ENCODE data around the gene UTP11.
"Not testable (repeated sequence)": the region's sequence is repeated elsewhere in the genome, so short reads cannot be mapped to it uniquely, and the experiment has no call there.

Gene UTP11

GRCh38 chr1:38028105-38028591 lies 15.6 kb downstream of the UTP11 start:
- no peak overlapping the region for H3K9ac ChIP-seq (ENCODE audit: low read depth, low read length)
- H3K9me3 ChIP-seq (ENCODE audit: control insufficient read depth, insufficient read depth, low read length) = no peaks in the 10 kb centered on the region
- peaks cover 35% of the 10 kb centered on the region for H3K4me1 ChIP-seq (ENCODE audit: insufficient read depth, low read length)
- H3K36me3 ChIP-seq (ENCODE audit: insufficient read depth, low read length) = peaks cover 12% of the 10 kb centered on the region

GRCh38 chr1:38028671-38029070 lies 16.1 kb downstream of the UTP11 start:
- H3K4me1 ChIP-seq (ENCODE audit: insufficient read depth, low read length) = peaks cover 35% of the 10 kb centered on the region
- peaks cover 7% of the 10 kb centered on the region; the same call in 1 of the 2 replicates for H3K36me3 ChIP-seq (ENCODE audit: insufficient read depth, low read length)
- no peak overlapping the region for H3K9ac ChIP-seq (ENCODE audit: low read depth, low read length)

GRCh38 chr1:38029081-38029681 lies 16.6 kb downstream of the UTP11 start:
- H3K4me1 ChIP-seq (ENCODE audit: insufficient read depth, low read length) = peaks cover 35% of the 10 kb centered on the region
- peak overlapping the region; percentile 7 for H3K9ac ChIP-seq (ENCODE audit: low read depth, low read length)
- H3K9me3 ChIP-seq (ENCODE audit: control insufficient read depth, insufficient read depth, low read length) = no peaks in the 10 kb centered on the region
- H3K36me3 ChIP-seq (ENCODE audit: insufficient read depth, low read length) = peaks cover 7% of the 10 kb centered on the region; the same call in 1 of the 2 replicates

More at GRCh38 chr1:38028671-38029070, 16.1 kb downstream of the UTP11 start:
- no peaks in the 10 kb centered on the region for H3K9me3 ChIP-seq (ENCODE audit: control insufficient read depth, insufficient read depth, low read length)

DNA sequence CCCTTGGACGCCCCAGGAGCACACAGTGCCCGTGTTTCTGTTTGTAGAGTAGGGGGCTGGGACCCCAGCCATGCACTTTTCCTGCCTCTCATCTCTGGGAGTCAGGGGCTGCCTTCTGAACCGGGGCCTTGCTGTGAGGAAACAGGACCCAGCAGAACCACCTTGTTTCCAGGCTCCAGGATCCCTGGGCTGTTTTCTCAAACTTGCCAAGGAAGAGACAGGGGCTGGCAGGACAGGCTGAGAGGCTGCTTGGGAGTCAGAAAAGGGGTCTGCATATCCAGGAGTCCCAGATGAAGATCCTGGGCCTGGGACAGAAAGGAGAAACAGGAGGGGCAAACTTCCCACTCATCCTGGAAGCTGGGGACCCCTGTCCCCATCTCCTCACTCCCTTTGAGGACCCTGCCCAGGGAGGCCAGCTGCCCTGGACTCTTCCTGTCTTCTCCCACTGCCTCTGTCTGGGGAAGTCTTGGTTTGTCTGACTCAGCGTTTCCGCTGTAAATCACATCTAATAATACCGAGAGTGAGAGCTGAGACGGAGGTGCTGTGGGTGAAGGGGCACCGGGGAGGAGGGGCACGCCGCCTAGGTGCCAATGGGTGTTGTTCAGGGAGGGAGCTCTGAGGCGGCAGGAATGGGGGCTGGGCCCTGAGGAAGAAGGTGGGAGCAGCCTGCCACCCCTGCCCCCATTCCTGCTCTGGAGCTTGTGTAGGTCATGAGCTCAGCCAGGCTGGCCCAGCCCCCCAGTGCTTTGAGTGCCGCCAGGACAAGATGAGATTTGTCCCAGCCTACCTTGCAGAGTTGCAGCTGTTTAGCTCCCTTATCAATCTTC lies 17.4 kb downstream of the UTP11 start:
- peak overlapping the region; percentile 7 for H3K9ac ChIP-seq (ENCODE audit: low read depth, low read length)
- no peaks in the 10 kb centered on the region for H3K9me3 ChIP-seq (ENCODE audit: control insufficient read depth, insufficient read depth, low read length)
- H3K4me1 ChIP-seq (ENCODE audit: insufficient read depth, low read length) = peaks cover 35% of the 10 kb centered on the region
- H3K36me3 ChIP-seq (ENCODE audit: insufficient read depth, low read length) = 0 out of 2 replicates have a peak, but pooled peaks cover 4% of the 10 kb centered on the region

- Histone ChIP-seq H3K9me3 (ENCODE audit: control insufficient read depth, insufficient read depth, low read length) (no peaks in the 10 kb centered on the region), H3K36me3 (ENCODE audit: insufficient read depth, low read length) (no peaks in the 10 kb centered on the region), H3K4me1 (ENCODE audit: insufficient read depth, low read length) (peaks cover 35% of the 10 kb centered on the region), H3K9ac (ENCODE audit: low read depth, low read length) (no peak overlapping the region)
Measured at GRCh38 chr1:38030596-38031512, 18.3 kb downstream of the UTP11 start.

GRCh38 chr1:38031513-38031866 lies 19.0 kb downstream of the UTP11 start:
- H3K9me3 ChIP-seq (ENCODE audit: control insufficient read depth, insufficient read depth, low read length) = no peaks in the 10 kb centered on the region
- H3K9ac ChIP-seq (ENCODE audit: low read depth, low read length) = no peak overlapping the region
- no peaks in the 10 kb centered on the region for H3K36me3 ChIP-seq (ENCODE audit: insufficient read depth, low read length)
- peaks cover 35% of the 10 kb centered on the region for H3K4me1 ChIP-seq (ENCODE audit: insufficient read depth, low read length)

DNA sequence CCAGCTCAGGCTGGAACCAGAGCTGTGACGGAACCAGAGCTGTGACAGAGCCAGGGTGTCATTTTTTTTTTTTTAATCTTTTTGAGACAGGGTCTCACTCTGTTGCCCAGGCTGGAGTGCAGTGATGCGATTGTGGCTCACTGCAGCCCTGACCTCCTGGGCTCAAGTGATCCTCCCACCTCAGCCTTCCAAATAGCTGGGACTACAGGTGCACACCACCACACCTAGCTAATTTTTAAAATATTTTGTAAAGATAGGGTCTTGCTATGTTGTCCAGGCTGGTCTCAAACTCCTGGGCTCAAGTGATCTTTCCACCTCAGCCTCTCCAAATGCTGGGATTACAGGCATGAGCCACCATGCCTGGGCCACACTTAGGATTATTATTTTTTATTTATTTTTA lies 20.5 kb downstream of the UTP11 start:
- H3K9ac ChIP-seq (ENCODE audit: low read depth, low read length); H3K9me3 ChIP-seq (ENCODE audit: control insufficient read depth, insufficient read depth, low read length); H3K36me3 ChIP-seq (ENCODE audit: insufficient read depth, low read length): not testable (repeated sequence)
- peaks cover 23% of the 10 kb centered on the region for H3K4me1 ChIP-seq (ENCODE audit: insufficient read depth, low read length)

DNA sequence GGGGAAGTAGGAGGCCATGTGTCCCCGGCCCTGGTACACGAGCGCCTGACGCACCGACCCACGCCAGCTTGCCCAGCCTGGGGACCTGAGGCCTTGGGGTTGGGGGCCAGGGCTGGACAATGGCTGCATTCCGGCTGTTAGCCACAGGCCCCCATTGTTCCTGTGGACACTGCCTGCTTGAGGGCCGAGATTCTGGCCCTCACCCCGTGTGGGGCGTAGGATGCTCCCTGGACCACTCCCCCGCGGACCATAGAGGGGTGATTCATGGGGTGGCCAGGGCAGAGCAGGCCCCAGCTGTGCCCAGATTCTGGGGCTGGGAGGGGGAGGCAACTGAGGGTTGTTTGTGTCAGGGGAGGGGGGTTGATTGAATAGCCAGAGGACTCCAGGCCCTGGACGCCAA lies 22.3 kb downstream of the UTP11 start:
- Histone ChIP-seq H3K9ac (ENCODE audit: low read depth, low read length) (no peak overlapping the region), H3K4me1 (ENCODE audit: insufficient read depth, low read length) (peaks cover 7% of the 10 kb centered on the region; the same call in 1 of the 2 replicates)

GRCh38 chr1:38037221-38037939 lies 24.8 kb downstream of the UTP11 start:
- no peaks in the 10 kb centered on the region for H3K36me3 ChIP-seq (ENCODE audit: insufficient read depth, low read length)
- H3K4me1 ChIP-seq (ENCODE audit: insufficient read depth, low read length) = no peaks in the 10 kb centered on the region
- H3K9ac ChIP-seq (ENCODE audit: low read depth, low read length) = no peak overlapping the region
- H3K9me3 ChIP-seq (ENCODE audit: control insufficient read depth, insufficient read depth, low read length) = no peaks in the 10 kb centered on the region

More for the DNA sequence above, 22.3 kb downstream of the UTP11 start:
- no peaks in the 10 kb centered on the region for H3K9me3 ChIP-seq (ENCODE audit: control insufficient read depth, insufficient read depth, low read length)
- no peaks in the 10 kb centered on the region for H3K36me3 ChIP-seq (ENCODE audit: insufficient read depth, low read length)

DNA sequence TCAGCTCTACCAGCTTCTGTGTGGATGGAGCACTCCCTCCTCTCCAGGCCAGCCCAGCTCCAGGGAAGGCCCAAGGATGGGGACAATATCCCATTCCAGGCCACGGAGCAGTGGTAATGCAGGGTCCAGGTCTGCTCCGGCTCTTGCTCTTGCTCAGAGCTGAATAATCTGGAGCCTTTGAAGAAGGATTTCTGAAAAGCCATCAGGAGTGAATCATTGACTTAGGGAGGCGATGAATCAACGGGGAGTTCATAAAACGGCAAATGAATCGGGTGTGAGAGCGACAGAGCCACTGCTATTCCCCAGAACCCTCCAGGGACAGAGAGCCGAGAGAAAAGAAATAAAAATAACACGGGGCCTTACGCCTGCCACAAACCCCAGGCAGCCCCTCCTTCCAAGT lies 26.3 kb downstream of the UTP11 start:
- Histone ChIP-seq H3K36me3 (ENCODE audit: insufficient read depth, low read length) (no peaks in the 10 kb centered on the region), H3K4me1 (ENCODE audit: insufficient read depth, low read length) (no peaks in the 10 kb centered on the region), H3K9me3 (ENCODE audit: control insufficient read depth, insufficient read depth, low read length) (no peaks in the 10 kb centered on the region), H3K9ac (ENCODE audit: low read depth, low read length) (no peak overlapping the region)

GRCh38 chr1:38039331-38040088 lies 27.0 kb downstream of the UTP11 start:
- H3K9me3 ChIP-seq (ENCODE audit: control insufficient read depth, insufficient read depth, low read length) = no peaks in the 10 kb centered on the region
- no peak overlapping the region for H3K9ac ChIP-seq (ENCODE audit: low read depth, low read length)
- no peaks in the 10 kb centered on the region for H3K4me1 ChIP-seq (ENCODE audit: insufficient read depth, low read length)
- H3K36me3 ChIP-seq (ENCODE audit: insufficient read depth, low read length) = no peaks in the 10 kb centered on the region

DNA sequence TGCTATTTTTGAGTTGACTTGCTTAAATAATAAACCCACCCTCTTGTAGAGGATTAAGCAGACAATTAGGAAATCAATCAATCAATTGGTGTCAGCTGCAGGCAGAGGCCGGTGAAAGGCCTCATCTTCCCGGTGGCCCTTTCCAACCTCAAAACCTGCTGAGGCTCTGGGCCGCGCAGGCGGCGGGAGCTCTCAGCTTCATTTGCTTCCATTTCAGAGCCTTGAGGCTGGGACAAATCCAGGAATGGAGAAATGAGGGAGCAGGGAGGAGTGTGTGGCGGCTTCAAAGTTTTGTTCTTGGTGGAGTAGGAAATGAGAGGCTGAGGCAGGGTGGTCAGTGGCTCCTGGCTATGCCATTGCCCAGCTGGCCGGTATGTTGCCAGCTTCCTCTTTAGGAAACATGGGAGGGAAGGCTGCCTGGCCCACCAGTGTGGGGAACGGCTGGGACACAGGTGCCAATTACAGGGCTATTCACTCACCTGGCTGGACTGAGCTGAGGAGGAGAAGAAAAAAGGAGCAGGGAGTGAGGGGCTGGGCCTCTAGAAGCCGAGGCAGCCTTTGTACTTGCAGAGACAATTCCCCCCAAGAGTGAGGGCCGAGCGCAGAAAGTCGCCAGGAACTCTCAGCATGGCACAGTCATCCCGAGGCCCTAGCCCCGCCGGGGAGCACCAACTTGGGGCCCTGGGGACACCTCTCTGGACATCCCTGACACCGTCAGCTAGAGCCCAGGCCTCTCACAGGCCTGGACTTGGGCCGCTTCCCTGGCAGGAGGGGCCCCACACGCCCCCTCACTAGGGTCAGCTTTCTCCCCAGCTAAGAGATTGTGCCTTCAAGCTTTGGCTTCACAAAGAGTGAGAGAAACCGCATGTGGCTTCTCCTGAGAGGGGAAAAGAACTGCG lies 29.7 kb downstream of the UTP11 start:
- H3K36me3 ChIP-seq (ENCODE audit: insufficient read depth, low read length) = no peaks in the 10 kb centered on the region
- H3K4me1 ChIP-seq (ENCODE audit: insufficient read depth, low read length) = no peaks in the 10 kb centered on the region
- no peak overlapping the region for H3K9ac ChIP-seq (ENCODE audit: low read depth, low read length)

More for the DNA sequence above, 29.7 kb downstream of the UTP11 start:
- H3K9me3 ChIP-seq (ENCODE audit: control insufficient read depth, insufficient read depth, low read length) = no peaks in the 10 kb centered on the region

Measured in ES-I3 (cell line).